Thyroid gland (tissue), 4 donors: ENCODE results near the gene TNIK.

ENCODE experiments used
- POLR2A ChIP-seq, 2 donors: fragments of 450-650 bp; IDR thresholded peaks; one replicate each; pipeline ENCODE4 v1.6.1; 2017; ENCODE audit warnings: antibody characterized with exemption in 2 of 2, mild to moderate bottlenecking in 2 of 2, moderate library complexity in 1 of 2
- TF ChIP-seq, protein P1 (sequence below), 6 experiments: fragments of 200-600 bp in 3 of 6; fragments of 450-650 bp in 3 of 6; sonication (generic) in 3 of 6; IDR thresholded peaks; one replicate each; pipeline ENCODE4 v1.5.1; 2016 to 2019; ENCODE audit warnings: antibody characterized with exemption in 6 of 6, mild to moderate bottlenecking in 2 of 6, inconsistent platforms in 1 of 6, moderate library complexity in 1 of 6

- TF ChIP-seq, protein P1, sequence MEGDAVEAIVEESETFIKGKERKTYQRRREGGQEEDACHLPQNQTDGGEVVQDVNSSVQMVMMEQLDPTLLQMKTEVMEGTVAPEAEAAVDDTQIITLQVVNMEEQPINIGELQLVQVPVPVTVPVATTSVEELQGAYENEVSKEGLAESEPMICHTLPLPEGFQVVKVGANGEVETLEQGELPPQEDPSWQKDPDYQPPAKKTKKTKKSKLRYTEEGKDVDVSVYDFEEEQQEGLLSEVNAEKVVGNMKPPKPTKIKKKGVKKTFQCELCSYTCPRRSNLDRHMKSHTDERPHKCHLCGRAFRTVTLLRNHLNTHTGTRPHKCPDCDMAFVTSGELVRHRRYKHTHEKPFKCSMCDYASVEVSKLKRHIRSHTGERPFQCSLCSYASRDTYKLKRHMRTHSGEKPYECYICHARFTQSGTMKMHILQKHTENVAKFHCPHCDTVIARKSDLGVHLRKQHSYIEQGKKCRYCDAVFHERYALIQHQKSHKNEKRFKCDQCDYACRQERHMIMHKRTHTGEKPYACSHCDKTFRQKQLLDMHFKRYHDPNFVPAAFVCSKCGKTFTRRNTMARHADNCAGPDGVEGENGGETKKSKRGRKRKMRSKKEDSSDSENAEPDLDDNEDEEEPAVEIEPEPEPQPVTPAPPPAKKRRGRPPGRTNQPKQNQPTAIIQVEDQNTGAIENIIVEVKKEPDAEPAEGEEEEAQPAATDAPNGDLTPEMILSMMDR (IDR thresholded peaks at IDR 0.05) = no peak
- TF ChIP-seq POLR2A (IDR thresholded peaks at IDR 0.05) = peak in 1 of 2 donors; percentile 33
Measured at GRCh38 chr3:171375666-171376595, 84.3 kb downstream of the TNIK start.
